Measurements from ENCODE around the gene ADGRD1. TPM values are rescaled to one million over a fixed set of nuclear protein-coding genes. Genes with fewer than 3 reads are reported as not detected.

The ADGRD1 gene
- total and polyA plus RNA-seq, 2 of the 8 experiments (the other 6 are each of a cell fraction or from before 2014, with no cell fraction given) = 0.36 to 0.48 TPM

GRCh38 chr12:130948136-130948535 lies 5.6 kb upstream of the ADGRD1 start:
- H3K27ac ChIP-seq (ENCODE audit: low read depth, low read length) = no peak overlapping the region
- H4K5ac ChIP-seq (ENCODE audit: insufficient read length, low read depth, low read length) = no peak overlapping the region
- H3K79me2 ChIP-seq (ENCODE audit: control insufficient read depth in 1 of 2, insufficient read depth in 2 of 2, low read length in 2 of 2) = no peaks in the 10 kb centered on the region
- H3K36me3 ChIP-seq (ENCODE audit: control insufficient read depth in 2 of 4, insufficient read depth in 4 of 4, low read length in 3 of 4) = no peaks in the 10 kb centered on the region; a peak in 1 of 8 replicates
- peaks cover 3% of the 10 kb centered on the region; the same call in 1 of the 2 replicates for H3K23me2 ChIP-seq (ENCODE audit: low read depth, low read length)
- H3K4me1 ChIP-seq (replicated peaks in 1 of 4; ENCODE audit: control insufficient read depth in 3 of 4, insufficient read depth in 4 of 4, low read length in 3 of 4) = peaks cover 4 to 15% (median 5%) of the 10 kb centered on the region in 4 experiments; a peak in 5 of 7 replicates
- H2AFZ ChIP-seq (ENCODE audit: low read length) = peak overlapping the region; percentile 61; the same call in 1 of the 2 replicates
- no peak overlapping the region for H2AK5ac ChIP-seq (ENCODE audit: low read depth, low read length)
- H3K14ac ChIP-seq (ENCODE audit: insufficient read length) = no peak overlapping the region
- FAIRE-seq (peak; percentile 90), DNase-seq (ENCODE audit: low read depth in 1 of 2, low spot score in 2 of 2) (peak in 1 of 2 experiments; percentile 25)
- H3K18ac ChIP-seq (ENCODE audit: extremely low read depth, low read length) = no peak overlapping the region
- peaks cover 0 to 2% (median 0%) of the 10 kb centered on the region in 4 experiments; a peak in 3 of 7 replicates for H3K27me3 ChIP-seq (replicated peaks in 1 of 4; ENCODE audit: control insufficient read depth in 3 of 4, extremely low read depth in 1 of 4, insufficient read depth in 3 of 4, low read length in 3 of 4)
- H3K79me1 ChIP-seq (ENCODE audit: low read depth, low read length) = no peaks in the 10 kb centered on the region
- no peak overlapping the region for H3K4ac ChIP-seq (replicated peaks; ENCODE audit: insufficient read length, low read depth, low read length)
- H2BK15ac ChIP-seq (ENCODE audit: low read length) = no peak overlapping the region
- H2BK5ac ChIP-seq (ENCODE audit: low read depth, low read length) = no peak overlapping the region
- no peaks in the 10 kb centered on the region for H4K20me1 ChIP-seq (replicated peaks in 1 of 2; ENCODE audit: control insufficient read depth in 1 of 2, insufficient read depth in 2 of 2, low read length in 2 of 2)
- ChIA-PET CTCF (ENCODE audit: partially characterized antibody) (interaction anchor here (0.6 to 0.7 kb wide), 2 partner anchors 9 to 10 kb away, joined by 3 read pairs; no protein-coding TSS in a partner anchor), POLR2A (ENCODE audit: partially characterized antibody) (interaction anchor here (0.8 to 1.7 kb wide), 3 partner anchors 70 to 77 kb away, joined by 3 to 5 read pairs (median 4); no protein-coding TSS in a partner anchor)
- no peak overlapping the region for H3K23ac ChIP-seq (ENCODE audit: insufficient read length)
- H2BK20ac ChIP-seq (ENCODE audit: low read length) = no peak overlapping the region
- no peak overlapping the region for H2BK120ac ChIP-seq (replicated peaks; ENCODE audit: low read depth, low read length)
- H4K91ac ChIP-seq (replicated peaks; ENCODE audit: insufficient read length, low read length) = no peak overlapping the region
- 63% methylated on average over 10 of the region's 10 CpGs; no CpG with 5 or more reads in 1 of the 2 experiments for WGBS, 2 experiments (ENCODE audit: extremely low coverage in 1 of 2, insufficient coverage in 1 of 2, insufficient read length in 1 of 2, insufficient replicate concordance in 2 of 2, low coverage in 1 of 2, low lambda C conversion rate in 2 of 2, missing lambda C conversion rate in 1 of 2)
- no peak overlapping the region for H2BK12ac ChIP-seq (ENCODE audit: low read depth, low read length)
- H3K56ac ChIP-seq (replicated peaks; ENCODE audit: insufficient read length, low read depth, low read length) = no peak overlapping the region
- H3K9ac ChIP-seq (replicated peaks in 1 of 4; ENCODE audit: extremely low read depth in 1 of 4, low read depth in 3 of 4, low read length in 3 of 4) = no peak overlapping the region
- no peak overlapping the region for H3K4me2 ChIP-seq (ENCODE audit: insufficient read depth in 1 of 2, low read depth in 2 of 2, low read length in 2 of 2)
- H4K8ac ChIP-seq (ENCODE audit: extremely low read depth, insufficient read depth, low read length) = no peak overlapping the region
- no peak overlapping the region for H3K4me3 ChIP-seq (ENCODE audit: extremely low read depth in 1 of 4, insufficient read depth in 2 of 4, low read depth in 3 of 4, low read length in 4 of 4)
- 0 out of 4 replicates have a peak, but pooled peaks cover 0 to 3% of the 10 kb centered on the region in 2 experiments for H3K9me3 ChIP-seq (ENCODE audit: insufficient read depth in 2 of 2, low read depth in 1 of 2, low read length in 1 of 2)
- TF ChIP-seq RFX5 (IDR thresholded peaks at IDR 0.05; ENCODE audit: borderline replicate concordance, low read depth, low read length) = no peak
- TF ChIP-seq, protein P1, sequence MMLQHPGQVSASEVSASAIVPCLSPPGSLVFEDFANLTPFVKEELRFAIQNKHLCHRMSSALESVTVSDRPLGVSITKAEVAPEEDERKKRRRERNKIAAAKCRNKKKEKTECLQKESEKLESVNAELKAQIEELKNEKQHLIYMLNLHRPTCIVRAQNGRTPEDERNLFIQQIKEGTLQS (IDR thresholded peaks at IDR 0.05; ENCODE audit: insufficient read depth, low read depth, low read length) = no peak
- no peak for TF ChIP-seq ATF2 (IDR thresholded peaks at IDR 0.05; ENCODE audit: low read length)
- no peak for TF ChIP-seq GTF2F1 (IDR thresholded peaks at IDR 0.05; ENCODE audit: borderline replicate concordance, low read depth, low read length)
- TF ChIP-seq KDM4A (IDR thresholded peaks at IDR 0.05; ENCODE audit: low read depth, low read length, severe bottlenecking) = no peak
- no peak for TF ChIP-seq PHF8 (conservative IDR thresholded peaks at IDR 0.05; ENCODE audit: low read depth, low read length)
- TF ChIP-seq RXRA (IDR thresholded peaks at IDR 0.05; ENCODE audit: insufficient read depth, low read depth, low read length) = no peak
- TF ChIP-seq TAF7 (optimal IDR thresholded peaks at IDR 0.05; ENCODE audit: borderline replicate concordance, low read depth, low read length) = no peak
- no peak for TF ChIP-seq HDAC2 (IDR thresholded peaks at IDR 0.05; ENCODE audit: borderline replicate concordance in 1 of 2, low read depth in 2 of 2, low read length in 2 of 2)
- peak; percentile 75; the same call in 1 of the 2 replicates for TF ChIP-seq YY1 (IDR thresholded peaks at IDR 0.05; ENCODE audit: low read depth, low read length)

All from H1 (cell line).